Urinary bladder (tissue), 4 donors: ENCODE data around the gene FLNB. TPM values are rescaled to one million over a fixed set of nuclear protein-coding genes. Genes with fewer than 3 reads are reported as not detected.

Experiments
- DNase-seq: peaks from one replicate; pipeline ENCODE4 v3.0.0-alpha.2; 2015; ENCODE audit errors: extremely low spot score
- H3K27ac ChIP-seq: one replicate; pipeline ENCODE4 v1.5.1; 2013; ENCODE audit warnings: low read depth, mild to moderate bottlenecking, moderate library complexity
- H3K36me3 ChIP-seq: one replicate; pipeline ENCODE4 v1.6.1; 2013; ENCODE audit warnings: mild to moderate bottlenecking, moderate library complexity; ENCODE audit not compliant: insufficient read depth
- H3K4me1 ChIP-seq: one replicate; pipeline ENCODE4 v1.6.1; 2013; ENCODE audit warnings: mild to moderate bottlenecking, moderate library complexity; ENCODE audit not compliant: insufficient read depth
- H3K4me3 ChIP-seq: one replicate; pipeline ENCODE4 v1.5.1; 2013; ENCODE audit warnings: low read depth, low read length
- WGBS: extraction: QIAGEN DNeasy Blood & Tissue Kit; methylation state at CpG from one replicate; pipeline ENCODE4 v1.1.7; 2013; 5-methylcytosine and 5-hydroxymethylcytosine counted together
- polyA plus RNA-seq: library from polyadenylated mRNA; stranded (reverse); fragments of 200-250 nt; gene quantifications from one replicate; pipeline ENCODE4 v1.2.3, GENCODE V29; 2013
- total RNA-seq: library from RNA; depleted of rRNA; stranded (reverse); fragments of >200 nt; gene quantifications from one replicate; pipeline ENCODE4 v1.2.3, GENCODE V29; 2014
- donor health status: healthy with polysubstance abuse.
- donor health status: healthy.

Gene FLNB
- total and polyA plus RNA-seq, 2 donors = 98.3 to 155 TPM

DNA sequence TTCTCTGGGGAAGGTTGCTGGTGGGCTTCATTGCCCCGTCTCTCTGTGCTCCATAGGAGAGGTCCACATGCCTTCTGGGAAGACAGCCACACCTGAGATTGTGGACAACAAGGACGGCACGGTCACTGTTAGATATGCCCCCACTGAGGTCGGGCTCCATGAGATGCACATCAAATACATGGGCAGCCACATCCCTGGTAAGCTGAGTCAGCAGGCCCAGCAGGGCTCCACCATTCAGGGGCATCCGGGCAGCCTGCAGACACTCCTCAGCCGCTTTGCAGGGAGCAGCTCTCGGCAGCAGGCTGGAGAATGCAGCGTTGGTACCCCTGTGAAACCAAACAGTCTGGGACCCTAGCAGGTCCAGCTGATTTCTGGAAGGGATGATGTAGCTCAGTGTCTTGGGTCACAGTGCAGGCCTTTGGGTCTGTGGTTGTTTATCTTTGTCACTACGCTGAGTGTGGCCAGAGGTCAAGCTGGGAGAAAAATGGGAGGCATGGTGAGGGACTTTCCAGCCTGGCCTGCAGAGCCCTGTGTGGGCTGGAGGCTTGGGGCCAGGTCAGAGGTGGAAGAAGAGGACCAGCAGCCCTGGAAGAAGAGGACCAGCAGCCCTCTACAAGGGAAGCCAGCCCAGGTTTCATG, 135.3 kb downstream of the FLNB start:
- peaks cover 3% of the 10 kb centered on the region for H3K36me3 ChIP-seq
- 83% methylated on average over 9 of the region's 9 CpGs for WGBS
- H3K4me3 ChIP-seq = no peak overlapping the region
- no peaks in the 10 kb centered on the region for H3K4me1 ChIP-seq
- no peak for DNase-seq
- H3K27ac ChIP-seq = no peak overlapping the region

GRCh38 chr3:58144478-58145325, 136.5 kb downstream of the FLNB start:
- DNase-seq = no peak
- Histone ChIP-seq H3K4me3 (no peak overlapping the region), H3K27ac (no peak overlapping the region), H3K36me3 (peaks cover 3% of the 10 kb centered on the region), H3K4me1 (no peaks in the 10 kb centered on the region)
- WGBS = 78% methylated on average over 7 of the region's 7 CpGs

DNA sequence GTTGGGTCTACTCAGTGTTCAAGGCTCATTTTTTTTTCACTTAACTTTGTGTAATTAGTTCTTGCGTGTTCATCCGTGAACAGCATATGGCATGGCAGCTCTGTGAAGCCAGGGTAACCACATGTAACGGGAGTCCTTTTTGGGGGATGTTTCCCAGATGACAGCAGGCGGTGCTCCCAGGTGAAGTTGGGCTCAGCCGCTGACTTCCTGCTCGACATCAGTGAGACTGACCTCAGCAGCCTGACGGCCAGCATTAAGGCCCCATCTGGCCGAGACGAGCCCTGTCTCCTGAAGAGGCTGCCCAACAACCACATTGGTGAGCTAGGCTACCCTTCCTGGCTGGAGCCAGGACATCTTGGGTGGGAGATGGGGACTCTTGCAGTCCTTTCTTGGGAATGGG, 139.8 kb downstream of the FLNB start:
- H3K36me3 ChIP-seq = peaks cover 2% of the 10 kb centered on the region
- H3K27ac ChIP-seq = no peak overlapping the region
- no peak overlapping the region for H3K4me3 ChIP-seq
- no peak for DNase-seq
- WGBS = 93% methylated on average over 9 of the region's 9 CpGs
- H3K4me1 ChIP-seq = no peaks in the 10 kb centered on the region

GRCh38 chr3:58150130-58150809, 142.0 kb downstream of the FLNB start:
- 86% methylated on average over 14 of the region's 14 CpGs for whole genome bisulfite sequencing
- Histone ChIP-seq H3K27ac (no peak overlapping the region), H3K4me3 (no peak overlapping the region), H3K4me1 (no peaks in the 10 kb centered on the region), H3K36me3 (peaks cover 6% of the 10 kb centered on the region)
- no peak for DNase-seq

DNA sequence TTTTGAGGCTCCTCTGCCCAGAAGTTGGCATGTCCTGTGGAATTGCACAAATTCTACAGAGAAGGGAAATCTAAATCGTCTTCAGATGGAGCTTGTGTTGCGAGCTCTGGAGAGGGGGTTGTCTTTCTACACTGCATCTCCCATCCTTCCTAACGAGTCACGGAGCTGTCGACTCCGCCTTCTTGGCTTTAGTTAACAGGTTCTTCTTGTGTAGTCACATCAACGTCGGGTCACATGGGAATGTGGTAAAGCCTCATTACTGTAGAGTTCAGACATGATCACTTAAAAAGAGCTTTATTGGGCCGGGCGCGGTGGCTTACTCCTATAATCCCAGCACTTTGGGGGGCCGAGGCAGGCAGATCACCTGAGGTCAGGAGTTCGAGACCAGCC, 142.6 kb downstream of the FLNB start:
- Histone ChIP-seq H3K36me3 (peaks cover 6% of the 10 kb centered on the region), H3K4me3 (no peak overlapping the region), H3K27ac (no peak overlapping the region), H3K4me1 (no peaks in the 10 kb centered on the region)
- 80% methylated on average over 13 of the region's 13 CpGs for WGBS
- no peak for DNase-seq

DNA sequence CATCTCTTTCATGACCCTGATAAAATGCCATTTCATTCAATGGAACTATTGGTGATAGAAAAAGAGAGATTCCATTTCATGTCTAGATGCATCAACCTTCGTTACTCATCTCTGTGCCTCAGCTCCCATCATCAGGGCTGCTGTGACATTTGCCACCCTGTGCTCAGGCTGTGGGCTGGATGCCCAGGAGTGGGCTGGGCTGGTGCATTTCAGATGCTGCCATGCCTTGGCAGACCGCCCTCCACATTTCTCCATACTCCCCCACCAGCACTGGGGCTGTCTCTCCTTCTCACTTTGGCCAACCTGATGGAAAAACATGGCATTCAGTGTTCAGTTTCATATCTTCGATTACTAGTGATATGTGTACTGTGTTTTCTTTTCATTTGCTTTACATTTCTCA, 143.4 kb downstream of the FLNB start:
- Histone ChIP-seq H3K27ac (no peak overlapping the region), H3K36me3 (peaks cover 8% of the 10 kb centered on the region), H3K4me3 (no peak overlapping the region), H3K4me1 (no peaks in the 10 kb centered on the region)
- whole genome bisulfite sequencing = 78% methylated on average over 3 of the region's 3 CpGs
- DNase-seq = no peak

- H3K4me3 ChIP-seq = no peak overlapping the region
- H3K27ac ChIP-seq = no peak overlapping the region
- 87% methylated on average over 17 of the region's 17 CpGs for WGBS
- no peaks in the 10 kb centered on the region for H3K4me1 ChIP-seq
- peaks cover 8% of the 10 kb centered on the region for H3K36me3 ChIP-seq
- DNase-seq = no peak
Observed at GRCh38 chr3:58152225-58153015, 144.2 kb downstream of the FLNB start.

- peaks cover 8% of the 10 kb centered on the region for H3K36me3 ChIP-seq
- H3K27ac ChIP-seq = no peak overlapping the region
- WGBS = 94% methylated on average over 16 of the region's 16 CpGs
- no peaks in the 10 kb centered on the region for H3K4me1 ChIP-seq
- DNase-seq = no peak
- no peak overlapping the region for H3K4me3 ChIP-seq
Observed at GRCh38 chr3:58153371-58153770, 145.1 kb downstream of the FLNB start.

GRCh38 chr3:58154626-58155449, 146.6 kb downstream of the FLNB start:
- DNase-seq = no peak
- Histone ChIP-seq H3K4me3 (no peak overlapping the region), H3K4me1 (no peaks in the 10 kb centered on the region), H3K36me3 (peaks cover 8% of the 10 kb centered on the region), H3K27ac (no peak overlapping the region)
- WGBS = 84% methylated on average over 10 of the region's 10 CpGs

DNA sequence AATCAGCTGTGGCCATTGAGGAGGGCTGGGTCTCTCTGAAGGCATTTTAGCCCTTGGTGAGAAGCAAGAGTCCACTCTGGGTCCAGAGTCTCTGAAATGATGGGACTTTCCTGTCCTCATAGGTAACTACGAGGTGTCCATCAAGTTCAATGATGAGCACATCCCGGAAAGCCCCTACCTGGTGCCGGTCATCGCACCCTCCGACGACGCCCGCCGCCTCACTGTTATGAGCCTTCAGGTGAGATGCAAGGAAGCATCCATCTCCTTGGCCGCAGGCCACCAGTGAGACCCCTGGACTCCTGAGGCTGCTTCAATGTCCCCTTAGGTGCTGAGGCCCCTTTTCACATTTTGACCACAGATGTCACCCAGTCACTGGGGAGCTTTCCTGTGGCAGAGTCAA, 147.6 kb downstream of the FLNB start:
- peaks cover 8% of the 10 kb centered on the region for H3K36me3 ChIP-seq
- no peak for DNase-seq
- no peaks in the 10 kb centered on the region for H3K4me1 ChIP-seq
- no peak overlapping the region for H3K27ac ChIP-seq
- no peak overlapping the region for H3K4me3 ChIP-seq
- 96% methylated on average over 10 of the region's 10 CpGs for WGBS

DNA sequence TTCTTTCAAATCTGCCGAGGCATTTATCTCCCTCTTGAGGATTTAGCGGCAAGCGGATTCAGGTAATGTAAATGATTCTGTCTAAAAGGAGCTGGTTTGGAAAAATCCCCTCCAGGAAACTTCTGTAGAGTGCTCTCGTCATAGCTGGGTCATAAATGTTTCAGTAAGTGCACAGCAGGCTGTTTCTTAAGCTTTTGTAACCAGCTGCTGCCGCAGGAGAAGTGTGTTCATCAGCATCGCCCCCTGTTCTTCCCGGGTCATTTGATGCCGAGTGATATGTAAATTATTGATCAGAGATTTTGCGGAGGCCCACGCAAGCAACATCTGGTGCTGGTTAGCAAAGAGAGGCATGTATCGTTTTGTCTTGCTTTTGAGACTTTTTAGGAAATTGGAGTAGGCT, 149.5 kb downstream of the FLNB start:
- Histone ChIP-seq H3K27ac (no peak overlapping the region), H3K4me1 (no peaks in the 10 kb centered on the region), H3K4me3 (no peak overlapping the region), H3K36me3 (peaks cover 8% of the 10 kb centered on the region)
- no peak for DNase-seq
- 59% methylated on average over 11 of the region's 11 CpGs for WGBS

GRCh38 chr3:58158442-58159153, 150.4 kb downstream of the FLNB start:
- no peak overlapping the region for H3K4me3 ChIP-seq
- no peaks in the 10 kb centered on the region for H3K4me1 ChIP-seq
- 81% methylated on average over 7 of the region's 7 CpGs for WGBS
- peaks cover 2% of the 10 kb centered on the region for H3K36me3 ChIP-seq
- H3K27ac ChIP-seq = no peak overlapping the region
- no peak for DNase-seq
